HepG2 (cell line): Measurements from ENCODE around the gene TRIM67. TPM values are rescaled to one million over a fixed set of nuclear protein-coding genes. Genes with fewer than 3 reads are reported as not detected.

Experiments
- ARID3A ChIP-seq: IDR thresholded peaks from 2 replicates; pipeline ENCODE4 v1.6.1; 2012; ENCODE audit warnings: low read depth, low read length, improper control_type of control experiment
- CAMTA2 ChIP-seq: sonication (generic); formaldehyde crosslinking; IDR thresholded peaks from 2 replicates; pipeline ENCODE4 v1.4.0; 2020; ENCODE audit warnings: mild to moderate bottlenecking, missing genetic modification reagents, borderline replicate concordance
- CCAR2 ChIP-seq: fragments of 200-400 bp; formaldehyde crosslinking; optimal IDR thresholded peaks from 2 replicates; pipeline ENCODE3; 2018; ENCODE audit warnings: low read depth, mild to moderate bottlenecking, low read length, moderate library complexity
- CHD4 ChIP-seq: fragments of 200-600 bp; sonication (generic); IDR thresholded peaks from 2 replicates; pipeline ENCODE4 v1.7.0; 2017; ENCODE audit warnings: mild to moderate bottlenecking, low read length, borderline replicate concordance
- GFI1 ChIP-seq: sonication (generic); formaldehyde crosslinking; IDR thresholded peaks from 2 replicates; pipeline ENCODE4 v1.5.0; 2020; ENCODE audit warnings: missing genetic modification reagents, mild to moderate bottlenecking, borderline replicate concordance
- MATR3 ChIP-seq: sonication (generic); formaldehyde crosslinking; IDR thresholded peaks from 2 replicates; pipeline ENCODE4 v1.4.0; 2020; ENCODE audit warnings: missing genetic modification reagents
- MIER3 ChIP-seq: IDR thresholded peaks from 2 replicates; pipeline ENCODE4 v1.6.1; 2016; ENCODE audit warnings: missing compliant biosample characterization, borderline replicate concordance
- PHF8 ChIP-seq: sonication (generic); formaldehyde crosslinking; IDR thresholded peaks from 2 replicates; pipeline ENCODE4 v1.5.0; 2020; ENCODE audit warnings: missing genetic modification reagents
- RARA ChIP-seq: IDR thresholded peaks from 2 replicates; pipeline ENCODE4 v1.6.1; 2016; ENCODE audit warnings: missing genetic modification reagents, missing compliant biosample characterization
- RFX3 ChIP-seq: IDR thresholded peaks from 2 replicates; pipeline ENCODE4 v1.6.1; 2016; ENCODE audit warnings: missing biosample characterization, missing genetic modification reagents
- SNAPC5 ChIP-seq: sonication (generic); formaldehyde crosslinking; IDR thresholded peaks from 2 replicates; pipeline ENCODE4 v1.8.1; 2023; ENCODE audit warnings: mild to moderate bottlenecking, missing genetic modification reagents, borderline replicate concordance
- STAT6 ChIP-seq: sonication (generic); formaldehyde crosslinking; IDR thresholded peaks from 2 replicates; pipeline ENCODE4 v1.4.0; 2020; ENCODE audit warnings: missing genetic modification reagents, mild to moderate bottlenecking, borderline replicate concordance
- THAP7 ChIP-seq: sonication (generic); formaldehyde crosslinking; IDR thresholded peaks from 2 replicates; pipeline ENCODE4 v1.8.1; 2023; ENCODE audit warnings: mild to moderate bottlenecking, missing genetic modification reagents
- XRCC5 ChIP-seq: fragments of 200-400 bp; formaldehyde crosslinking; optimal IDR thresholded peaks from 2 replicates; pipeline ENCODE3; 2017; ENCODE audit warnings: mild to moderate bottlenecking, low read length
- ZNF101 ChIP-seq: sonication (generic); formaldehyde crosslinking; IDR thresholded peaks from 2 replicates; pipeline ENCODE4 v1.4.0; 2020; ENCODE audit warnings: mild to moderate bottlenecking, low read depth, missing genetic modification reagents, borderline replicate concordance
- ZNF264 ChIP-seq: sonication (generic); formaldehyde crosslinking; IDR thresholded peaks from 2 replicates; pipeline ENCODE4 v1.4.0; 2020; ENCODE audit warnings: missing genetic modification reagents
- ZNF574 ChIP-seq: sonication (generic); formaldehyde crosslinking; IDR thresholded peaks from 2 replicates; pipeline ENCODE4 v1.4.0; 2020; ENCODE audit warnings: missing genetic modification reagents
- ZNF768 ChIP-seq: sonication (generic); formaldehyde crosslinking; IDR thresholded peaks from 2 replicates; pipeline ENCODE4 v1.4.0; 2020; ENCODE audit warnings: missing genetic modification reagents
- ZNF775 ChIP-seq: sonication (generic); formaldehyde crosslinking; IDR thresholded peaks from 2 replicates; pipeline ENCODE4 v1.4.0; 2020; ENCODE audit warnings: missing genetic modification reagents, mild to moderate bottlenecking, moderate library complexity, borderline replicate concordance
- ZSCAN31 ChIP-seq: sonication (generic); formaldehyde crosslinking; IDR thresholded peaks from 2 replicates; pipeline ENCODE4 v1.5.0; 2020; ENCODE audit warnings: low read depth, mild to moderate bottlenecking, missing genetic modification reagents
- polyA plus RNA-seq, 8 experiments: library from polyadenylated mRNA; depleted of rRNA in 3 of 8; stranded (reverse) in 7 of 8; unstranded in 1 of 8; fragments of >200 nt; fragmentation: Illumina TruSeq in 4 of 8; extraction: Trizol in 4 of 8; gene quantifications; 2 replicates each; pipeline versions ENCODE4 v1.2.1 to v1.2.3, GENCODE V29; 2011 to 2016; ENCODE audit warnings: low read depth in 4 of 8, missing spikeins in 1 of 8, mixed read lengths in 1 of 8; ENCODE audit not compliant: insufficient read depth in 1 of 8
- total RNA-seq, 5 experiments: library from RNA; depleted of rRNA; stranded (reverse); fragments of >200 nt; fragmentation: Illumina TruSeq; extraction: Trizol; gene quantifications; 2 replicates each; pipeline ENCODE4 v1.2.3, GENCODE V29; 2016; ENCODE audit warnings: low read depth in 1 of 5

The TRIM67 gene
- total and polyA plus RNA-seq, 2 of the 13 experiments (the other 11 are each of a cell fraction or from before 2014, with no cell fraction given), result not detected

GRCh38 chr1:231240883-231241735 lies 79.3 kb downstream of the TRIM67 start, which contains the start of gene GNPAT (continued):
- TF ChIP-seq ZNF768 (peak; percentile 48; the same call in 1 of the 2 replicates), ZNF264 (no peak), CCAR2 (no peak), CAMTA2 (CRISPR knock-in tag) (0 out of 2 replicates have a peak, but pooled peaks have one; percentile 65), XRCC5 (peak; percentile 39), SNAPC5 (CRISPR knock-in tag) (no peak), PHF8 (peak; percentile 84), ZNF574 (peak; percentile 84), RFX3 (CRISPR knock-in tag) (no peak), ZNF775 (CRISPR knock-in tag) (no peak), ZSCAN31 (CRISPR knock-in tag) (peak; percentile 80), MIER3 (CRISPR knock-in tag) (peak; percentile 46; the same call in 1 of the 2 replicates), THAP7 (CRISPR knock-in tag) (no peak), MATR3 (CRISPR knock-in tag) (no peak), ARID3A (no peak), RARA (CRISPR knock-in tag) (peak; percentile 39), GFI1 (CRISPR knock-in tag) (peak; percentile 73; the same call in 1 of the 2 replicates), ZNF101 (CRISPR knock-in tag) (no peak), STAT6 (CRISPR knock-in tag) (peak; percentile 48; the same call in 1 of the 2 replicates), CHD4 (no peak)
